ENCODE measurements around the gene GARRE1.
"Not testable (repeated sequence)": the region's sequence is repeated elsewhere in the genome, so short reads cannot be mapped to it uniquely, and the experiment has no call there.

Gene GARRE1

DNA sequence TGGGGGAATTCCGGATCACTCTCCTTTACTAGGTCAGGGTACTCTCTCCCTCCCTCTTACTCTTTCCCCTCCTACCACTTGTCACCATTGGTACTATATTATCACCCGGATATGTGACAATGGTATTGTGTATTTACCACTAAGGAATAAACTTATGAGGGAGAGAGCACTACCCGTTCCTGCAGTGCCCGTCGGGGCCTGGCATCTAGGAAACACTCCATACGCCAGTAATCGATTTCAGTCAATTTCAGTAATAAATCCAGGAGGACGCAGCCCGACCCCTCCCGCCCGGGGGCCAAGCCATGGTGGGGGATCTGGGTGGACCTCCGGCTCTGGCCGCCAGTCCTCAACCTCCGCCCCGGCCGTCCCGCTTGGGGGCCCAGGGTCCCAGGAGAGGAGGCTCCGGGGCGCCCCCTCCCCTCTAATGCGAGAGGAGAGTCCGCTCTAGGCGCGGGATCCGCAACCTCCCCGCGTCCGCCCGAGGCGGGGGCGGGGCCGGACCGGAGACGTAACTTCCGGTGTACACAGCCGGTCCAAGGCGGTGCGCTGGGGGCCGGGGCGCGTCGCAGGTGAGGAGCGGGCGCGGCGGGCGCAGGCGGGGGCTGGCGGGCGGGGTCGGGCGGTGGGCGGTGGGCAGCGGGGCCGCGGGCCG, at the start of gene GARRE1:
TSS of gene GARRE1 (plus strand) at position 509 of the 652 bp plus-strand sequence. CDS start 45,920 bp downstream, outside the sequence.
- peak; percentile 79 for DNase-seq (ENCODE audit: low spot score)

- DNase-seq (ENCODE audit: low spot score): not testable (repeated sequence)
These were observed 49.0 kb upstream of the GARRE1 start for GRCh38 chr19:34205324-34205723.

GRCh38 chr19:34208291-34208884, 46.0 kb upstream of the GARRE1 start:
- DNase-seq (ENCODE audit: low spot score): no peak

GRCh38 chr19:34209726-34210125, 44.6 kb upstream of the GARRE1 start:
- no peak for DNase-seq (ENCODE audit: low spot score)

- DNase-seq (ENCODE audit: low spot score): no peak
These were observed 41.1 kb upstream of the GARRE1 start for GRCh38 chr19:34213283-34213682.

GRCh38 chr19:34214040-34214439, 40.3 kb upstream of the GARRE1 start:
- no peak for DNase-seq (ENCODE audit: low spot score)

DNA sequence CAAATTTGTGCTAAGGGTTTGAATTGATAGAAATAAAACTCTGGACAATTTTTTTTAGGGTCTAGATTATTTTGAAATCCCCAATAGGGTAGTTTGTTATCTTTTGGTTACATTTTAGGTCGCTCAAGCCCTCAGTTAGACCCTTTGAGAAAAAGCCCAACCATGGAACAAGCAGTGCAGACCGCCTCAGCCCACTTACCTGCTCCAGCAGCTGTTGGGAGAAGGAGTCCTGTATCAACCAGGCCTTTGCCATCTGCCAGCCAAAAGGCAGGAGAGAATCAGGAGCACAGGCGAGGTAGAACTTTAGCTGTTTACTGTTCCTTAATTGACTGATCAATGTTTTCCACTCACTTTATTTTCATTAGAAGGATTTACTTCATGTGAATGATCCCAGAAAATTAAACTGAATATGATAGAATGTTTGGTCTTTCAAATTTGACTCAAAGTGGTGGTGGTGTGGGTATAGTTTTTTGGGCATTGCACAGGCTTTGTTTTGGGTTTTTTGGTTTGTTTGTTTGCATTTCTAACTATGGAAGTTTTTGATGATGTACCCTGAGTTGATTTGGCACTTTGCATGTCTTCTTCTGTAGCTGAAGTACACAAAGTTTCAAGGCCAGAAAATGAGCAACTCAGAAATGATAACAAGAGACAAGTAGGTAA, 39.2 kb upstream of the GARRE1 start:
- no peak for DNase-seq (ENCODE audit: low spot score)

GRCh38 chr19:34215666-34216038, 38.7 kb upstream of the GARRE1 start:
- DNase-seq (ENCODE audit: low spot score): no peak

DNA sequence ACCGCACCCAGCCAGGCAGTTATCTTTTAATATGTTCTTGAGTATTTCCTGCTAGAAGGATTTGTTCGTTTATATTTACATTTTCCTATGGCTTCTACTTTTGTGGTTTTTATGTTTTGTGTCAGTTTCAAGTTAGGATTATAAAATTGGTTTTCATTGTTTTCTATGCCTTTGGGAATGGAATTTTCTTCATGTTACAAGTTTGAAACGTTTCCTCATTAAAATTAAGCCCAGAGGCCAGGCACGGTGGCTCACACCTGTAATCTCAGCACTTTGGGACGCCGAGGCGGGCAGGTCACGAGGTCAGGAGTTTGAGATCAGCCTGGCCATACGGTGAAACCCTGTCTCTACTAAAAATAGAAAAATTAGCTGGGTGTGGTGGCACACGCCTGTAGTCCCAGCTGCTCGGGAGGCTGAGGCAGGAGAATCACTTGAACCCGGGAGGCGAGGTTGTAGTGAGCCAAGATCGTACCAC, 37.6 kb upstream of the GARRE1 start:
- DNase-seq (ENCODE audit: low spot score): not testable (repeated sequence)

DNA sequence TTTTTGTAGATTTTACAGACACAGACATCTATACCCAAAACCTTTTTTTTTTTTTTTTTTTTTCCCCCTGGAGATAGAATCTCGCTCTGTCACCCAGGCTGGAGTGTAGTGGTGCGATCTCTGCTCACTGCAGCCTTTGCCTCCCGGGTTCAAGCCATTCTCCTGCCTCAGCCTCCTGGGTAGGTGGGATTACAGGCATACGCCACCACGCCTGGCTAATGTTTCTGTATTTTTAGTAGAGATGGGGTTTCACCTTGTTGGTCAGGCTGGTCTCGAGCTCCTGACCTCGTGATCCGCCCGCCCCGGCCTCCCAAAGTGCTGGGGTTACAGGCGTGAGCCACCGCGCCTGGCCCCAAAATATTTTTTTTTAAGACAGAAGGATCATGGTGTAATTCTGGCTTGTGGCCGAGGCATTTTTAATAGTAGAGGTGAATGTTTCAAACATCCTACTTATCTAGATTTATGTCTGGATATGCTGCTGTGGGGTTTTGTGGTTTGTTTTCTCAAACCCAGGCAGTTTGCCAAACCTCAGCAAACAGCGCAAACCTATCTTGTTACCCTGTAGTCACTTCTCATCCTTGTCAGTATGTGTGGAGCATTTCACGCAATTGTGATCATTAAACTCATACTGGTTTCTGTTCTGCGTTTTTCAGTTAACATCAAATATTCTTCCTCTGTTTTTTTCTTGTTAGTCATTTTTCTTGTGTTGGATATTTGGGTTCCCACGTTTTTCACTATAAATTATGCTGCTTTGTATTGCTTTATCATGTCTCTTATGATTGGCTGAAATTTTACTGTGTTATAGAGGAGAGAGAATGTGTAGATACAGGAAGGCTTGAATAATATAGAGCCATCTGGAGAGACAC, 36.2 kb upstream of the GARRE1 start:
- peak; percentile 75 for DNase-seq (ENCODE audit: low spot score)

GRCh38 chr19:34218818-34219164, 35.6 kb upstream of the GARRE1 start:
- no peak for DNase-seq (ENCODE audit: low spot score)

DNA sequence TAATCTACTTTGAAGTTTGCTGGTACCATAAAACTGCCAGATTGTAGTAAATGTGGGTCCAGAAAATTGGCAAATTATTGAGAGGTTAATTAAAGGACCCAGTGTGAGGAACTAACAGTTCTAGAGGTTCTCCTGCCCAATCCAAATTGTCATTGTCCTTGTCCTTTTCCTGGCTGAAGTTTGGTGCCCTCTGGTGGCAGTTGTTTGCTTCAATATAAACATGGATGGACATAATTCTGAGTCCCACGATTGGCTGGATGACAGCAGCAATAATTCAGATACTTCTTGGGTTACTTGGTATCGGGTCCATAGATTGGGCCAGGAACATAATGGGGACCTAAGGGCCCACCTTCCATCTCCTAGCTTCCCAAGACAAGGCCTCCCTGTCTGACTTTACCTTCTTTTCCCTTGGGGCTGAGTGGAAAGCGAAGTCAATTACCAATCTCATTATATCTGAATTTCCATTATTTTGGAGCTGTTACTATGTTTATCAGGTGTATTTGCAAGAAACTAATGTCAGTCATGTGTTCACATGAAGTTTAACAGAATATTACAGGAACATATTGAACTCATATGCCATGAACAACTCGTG, 33.8 kb upstream of the GARRE1 start:
- peak; percentile 66 for DNase-seq (ENCODE audit: low spot score)

DNA sequence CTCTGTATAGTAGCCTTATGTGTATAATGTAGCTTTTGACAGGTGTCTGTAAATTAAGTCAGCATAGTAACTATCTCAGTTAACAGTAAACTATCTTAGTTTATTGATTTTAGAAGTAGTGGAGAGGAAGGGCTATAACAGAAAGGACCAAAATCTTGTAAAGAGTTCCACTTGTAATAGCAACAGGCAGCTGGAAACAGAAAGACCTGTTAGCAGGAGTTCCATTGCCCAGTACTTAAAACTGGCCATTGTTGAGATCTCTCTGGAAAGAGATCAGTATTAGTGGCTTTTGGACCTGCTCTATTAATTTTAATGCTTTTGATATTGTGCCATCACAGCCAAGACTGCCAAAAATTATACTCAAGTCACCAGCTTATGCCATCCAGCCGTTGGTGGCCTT, 32.0 kb upstream of the GARRE1 start:
- DNase-seq (ENCODE audit: low spot score): no peak

DNA sequence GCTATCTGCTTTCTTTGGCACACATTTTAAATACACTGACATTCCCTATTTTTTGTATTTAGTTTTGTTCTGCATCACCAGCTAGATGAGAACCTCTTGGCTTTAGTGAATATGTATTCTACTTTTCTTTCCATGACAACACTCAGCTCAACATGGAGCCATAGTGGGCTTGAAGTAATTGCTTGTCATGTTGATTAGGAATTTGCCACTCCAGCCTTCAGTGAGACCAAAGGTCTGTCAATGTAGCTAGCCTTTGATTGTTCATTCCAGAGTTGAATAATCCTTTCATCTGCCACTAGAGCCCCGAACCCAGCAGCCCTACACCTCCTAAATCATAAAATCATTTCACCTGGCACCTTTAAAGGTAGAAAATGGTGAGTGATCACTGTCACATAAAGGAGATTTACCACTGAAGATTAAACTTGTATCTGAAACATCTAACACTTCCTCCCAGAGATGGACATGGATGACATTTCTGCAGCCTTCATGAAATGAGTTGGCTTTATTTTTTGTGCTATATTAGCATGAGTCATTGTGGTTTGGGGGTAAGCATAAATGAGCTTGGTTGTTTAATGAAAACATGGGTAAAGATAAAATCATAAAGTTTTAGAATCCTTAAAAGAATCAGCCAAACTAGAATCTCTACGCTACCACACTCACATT, 29.2 kb upstream of the GARRE1 start:
- DNase-seq (ENCODE audit: low spot score): peak; percentile 20

GRCh38 chr19:34225659-34226015, 28.7 kb upstream of the GARRE1 start:
- no peak for DNase-seq (ENCODE audit: low spot score)

- DNase-seq (ENCODE audit: low spot score): no peak
These were observed 28.3 kb upstream of the GARRE1 start for GRCh38 chr19:34226036-34226435.

- DNase-seq (ENCODE audit: low spot score): peak; percentile 39
These were observed 26.0 kb upstream of the GARRE1 start for GRCh38 chr19:34228347-34228746.

DNA sequence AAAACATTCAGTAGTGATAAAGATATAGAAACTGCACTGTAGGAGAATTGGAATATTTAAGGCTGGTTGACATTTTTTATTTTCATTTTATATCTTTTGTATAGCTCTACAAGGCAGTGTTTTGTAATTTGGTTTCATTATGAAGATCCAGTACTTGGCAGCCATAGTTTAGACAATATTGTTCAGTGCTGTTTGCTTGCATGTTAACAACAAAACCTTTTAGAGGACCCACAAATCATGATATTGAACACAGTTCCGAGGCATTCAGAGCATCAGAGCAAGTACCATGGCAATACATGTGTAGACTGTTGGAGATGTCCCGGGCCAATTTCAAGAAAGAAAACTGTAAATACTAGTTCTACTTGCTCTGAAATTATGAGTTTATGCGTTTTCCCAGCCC, 25.6 kb upstream of the GARRE1 start:
- no peak for DNase-seq (ENCODE audit: low spot score)

DNA sequence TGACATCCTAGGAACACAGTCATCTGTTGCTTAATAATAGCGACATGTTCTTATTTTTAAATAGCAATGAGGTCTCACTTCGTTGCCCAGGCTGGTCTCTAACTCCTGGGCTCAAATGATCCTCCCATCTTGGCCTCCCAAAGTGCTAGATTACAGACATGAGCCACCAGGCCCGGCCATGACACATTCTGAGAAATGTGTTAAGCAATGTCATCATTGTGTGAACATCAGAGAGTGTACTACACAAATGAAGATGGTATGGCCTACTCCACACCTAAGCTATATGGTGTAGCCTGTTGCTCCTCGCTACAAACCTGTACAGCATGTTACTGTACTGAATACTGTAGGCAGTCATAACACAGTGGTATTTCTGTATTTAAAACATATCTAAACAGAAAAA, 24.6 kb upstream of the GARRE1 start:
- DNase-seq (ENCODE audit: low spot score): no peak

DNA sequence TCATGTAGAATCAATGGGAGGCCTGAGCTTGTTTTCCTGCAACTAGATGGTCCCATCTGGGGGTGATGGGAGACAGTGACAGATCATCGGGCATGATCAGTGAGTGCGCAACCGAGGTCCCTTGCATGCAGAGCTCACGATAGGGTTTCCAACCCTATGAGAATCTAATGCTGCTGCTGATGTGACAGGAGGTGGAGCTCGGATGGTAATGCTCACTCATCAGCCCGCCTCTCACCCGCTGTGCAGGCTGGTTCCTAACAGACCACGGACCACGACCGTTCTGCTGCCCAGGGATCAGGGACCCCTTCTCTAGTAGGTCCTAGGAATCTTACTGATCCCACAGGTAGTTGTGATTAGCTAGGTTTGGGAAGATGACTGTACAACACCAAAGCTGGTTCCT, 23.5 kb upstream of the GARRE1 start:
- no peak for DNase-seq (ENCODE audit: low spot score)

DNA sequence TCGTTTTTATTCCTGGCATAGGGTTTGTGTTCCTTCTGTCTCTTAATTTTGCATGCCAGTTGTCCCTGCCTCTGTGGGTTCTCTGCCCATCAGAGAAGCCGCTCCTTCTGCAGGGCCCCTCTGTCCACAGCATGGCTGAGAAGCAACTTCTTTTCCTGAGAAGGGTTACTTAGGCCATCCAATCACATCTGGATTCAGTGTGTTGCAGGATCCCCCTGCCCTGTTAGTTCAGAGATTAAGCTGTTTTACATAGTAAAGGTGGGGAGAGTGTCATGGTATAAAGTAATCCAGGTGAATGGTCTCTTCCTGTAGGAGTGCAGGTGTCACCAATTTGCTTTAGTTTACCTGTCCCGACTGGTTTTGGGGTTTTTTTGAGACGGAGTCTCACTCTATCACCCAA, 22.9 kb upstream of the GARRE1 start:
- DNase-seq (ENCODE audit: low spot score): no peak
